HEK293T (cell line): ENCODE measurements around the gene UMAD1.

Experiments used
- BHLHE40 ChIP-seq: fragments of 450-650 bp; IDR thresholded peaks from 2 replicates; pipeline ENCODE4 v1.6.1; 2016; ENCODE audit warnings: mild to moderate bottlenecking, moderate library complexity, borderline replicate concordance
- CTBP1 ChIP-seq: fragments of 450-650 bp; IDR thresholded peaks from 2 replicates; pipeline ENCODE4 v1.6.1; 2016; ENCODE audit warnings: borderline replicate concordance
- ELF4 ChIP-seq: fragments of 450-650 bp; IDR thresholded peaks from 2 replicates; pipeline ENCODE4 v1.6.1; 2017; ENCODE audit warnings: antibody characterized with exemption
- FOXA1 ChIP-seq: fragments of 450-650 bp; IDR thresholded peaks from 2 replicates; pipeline ENCODE4 v1.6.1; 2016; ENCODE audit warnings: mild to moderate bottlenecking
- FOXK2 ChIP-seq: fragments of 450-650 bp; IDR thresholded peaks from 2 replicates; pipeline ENCODE4 v1.6.1; 2016; ENCODE audit warnings: mild to moderate bottlenecking
- FOXM1 ChIP-seq: fragments of 450-650 bp; IDR thresholded peaks from 2 replicates; pipeline ENCODE4 v1.6.1; 2017; ENCODE audit warnings: mild to moderate bottlenecking, borderline replicate concordance
- HDGF ChIP-seq: fragments of 450-650 bp; IDR thresholded peaks from 2 replicates; pipeline ENCODE4 v1.6.1; 2017; ENCODE audit warnings: antibody characterized with exemption, borderline replicate concordance
- L3MBTL2 ChIP-seq: fragments of 450-650 bp; conservative IDR thresholded peaks from 2 replicates; pipeline ENCODE4 v1.6.1; 2016; ENCODE audit warnings: mild to moderate bottlenecking
- LEF1 ChIP-seq: fragments of 450-650 bp; IDR thresholded peaks from 2 replicates; pipeline ENCODE4 v1.6.1; 2017; ENCODE audit warnings: mild to moderate bottlenecking, borderline replicate concordance
- PKNOX1 ChIP-seq: fragments of 450-650 bp; IDR thresholded peaks from 2 replicates; pipeline ENCODE4 v1.6.1; 2016
- SP1 ChIP-seq: fragments of 450-650 bp; IDR thresholded peaks from 2 replicates; pipeline ENCODE4 v1.6.1; 2017
- SUZ12 ChIP-seq: fragments of 450-650 bp; IDR thresholded peaks from 2 replicates; pipeline ENCODE4 v1.6.1; 2016; ENCODE audit warnings: mild to moderate bottlenecking
- TARDBP ChIP-seq: fragments of 450-650 bp; IDR thresholded peaks from 2 replicates; pipeline ENCODE4 v1.6.1; 2016
- ZNF384 ChIP-seq: fragments of 450-650 bp; IDR thresholded peaks from 2 replicates; pipeline ENCODE4 v1.6.1; 2016

GRCh38 chr7:7795203-7795602 is 154.7 kb downstream of the UMAD1 start:
- no peak for TF ChIP-seq FOXA1
- TF ChIP-seq HDGF = no peak
- TF ChIP-seq FOXK2 = no peak
- TF ChIP-seq ZNF384 = no peak
- no peak for TF ChIP-seq BHLHE40
- no peak for TF ChIP-seq SP1
- no peak for TF ChIP-seq L3MBTL2
- no peak for TF ChIP-seq SUZ12
- TF ChIP-seq FOXM1 = no peak
- TF ChIP-seq TARDBP = no peak
- TF ChIP-seq LEF1 = no peak
- TF ChIP-seq ELF4 = no peak
- TF ChIP-seq CTBP1 = no peak
- no peak for TF ChIP-seq PKNOX1
